Measurements from ENCODE around the gene DOCK2.
"Not testable (repeated sequence)": the region's sequence is repeated elsewhere in the genome, so short reads cannot be mapped to it uniquely, and the experiment has no call there.

Gene DOCK2

GRCh38 chr5:169797577-169797976 lies 160.5 kb downstream of the DOCK2 start:
- no peak for DNase-seq

DNA sequence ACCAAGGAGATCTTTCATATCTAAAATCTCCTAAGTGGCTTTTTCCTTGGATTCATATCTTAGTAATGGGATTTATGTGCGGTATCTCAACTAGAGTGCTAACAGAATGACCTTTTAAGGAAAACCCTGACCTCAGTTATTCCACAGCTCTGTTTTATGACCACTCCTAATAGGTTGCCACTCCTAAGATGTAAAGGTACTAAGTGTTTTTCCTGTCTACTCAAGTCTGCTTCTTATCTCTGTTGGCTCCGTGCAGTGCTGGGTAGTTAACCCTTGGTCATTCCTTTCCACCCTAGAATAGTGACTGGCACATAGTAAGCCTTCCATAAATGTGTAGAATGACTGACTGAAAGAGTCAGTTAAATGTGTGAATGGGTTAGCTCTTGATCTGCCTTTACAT lies 161.4 kb downstream of the DOCK2 start:
- no peak for DNase-seq

DNA sequence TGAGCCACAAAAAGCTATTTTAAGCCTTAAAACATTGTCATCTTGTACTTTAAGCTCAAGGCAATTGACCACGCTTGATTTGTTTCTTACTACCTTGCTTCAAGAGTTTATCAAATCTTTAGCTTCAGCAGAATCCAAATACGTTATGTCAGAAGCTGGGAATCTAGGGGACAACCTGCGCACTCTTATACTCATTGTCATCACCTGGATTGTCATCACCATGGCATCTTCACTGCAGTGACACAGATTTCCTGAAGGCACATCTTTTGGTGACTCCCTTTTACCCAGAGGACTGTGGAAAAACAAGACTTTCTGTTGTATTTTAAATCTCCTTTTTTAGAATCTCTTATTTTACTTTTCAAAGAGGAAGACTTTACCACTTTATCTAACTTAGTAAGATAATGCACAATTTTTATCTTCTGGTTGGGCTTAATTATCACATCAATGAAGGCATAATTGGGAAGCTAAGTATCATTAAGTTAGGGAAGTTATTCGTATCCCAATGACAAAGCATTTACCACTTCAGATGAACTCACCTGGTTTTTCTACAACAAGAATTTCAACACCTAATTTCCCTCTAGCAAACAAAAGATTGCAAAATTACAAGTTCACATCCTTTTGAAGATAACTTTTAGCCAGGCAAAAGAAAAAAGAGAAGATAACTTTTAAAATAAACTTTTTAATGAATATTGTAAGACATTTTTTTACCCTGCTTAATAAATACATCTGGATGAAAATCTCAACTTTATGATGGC lies 162.0 kb downstream of the DOCK2 start:
- no peak for DNase-seq

GRCh38 chr5:169801324-169801777 lies 164.3 kb downstream of the DOCK2 start:
- no peak for DNase-seq

- no peak for DNase-seq
Measured at GRCh38 chr5:169801781-169802180, 164.7 kb downstream of the DOCK2 start.

- DNase-seq, result no peak
Measured at GRCh38 chr5:169803077-169803981, 166.3 kb downstream of the DOCK2 start.

GRCh38 chr5:169804861-169805260 lies 167.8 kb downstream of the DOCK2 start:
- no peak for DNase-seq

DNA sequence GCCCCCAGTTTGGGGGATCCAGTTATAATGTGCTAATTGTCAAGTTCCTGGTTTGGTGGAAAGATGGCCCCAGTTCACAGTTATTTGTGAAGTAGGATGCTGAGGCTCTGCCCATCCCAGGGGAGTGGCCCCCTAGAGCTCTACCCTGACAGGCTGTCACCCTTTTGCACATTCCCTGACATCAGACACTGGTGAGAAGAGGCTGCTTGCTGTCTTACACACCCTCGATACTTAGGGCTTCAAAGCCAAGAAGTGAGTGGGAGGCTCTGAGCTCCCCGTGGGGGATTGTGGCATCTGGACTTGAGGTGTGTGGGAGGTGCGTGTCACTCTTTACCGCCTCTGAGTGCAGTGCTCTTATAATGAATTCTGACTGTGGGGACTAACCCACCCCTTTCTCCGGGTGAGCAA lies 168.5 kb downstream of the DOCK2 start:
- no peak for DNase-seq

- no peak for DNase-seq
Measured at GRCh38 chr5:169805937-169806700, 169.0 kb downstream of the DOCK2 start.

- no peak for DNase-seq
Measured at GRCh38 chr5:169808118-169808581, 171.1 kb downstream of the DOCK2 start.

DNA sequence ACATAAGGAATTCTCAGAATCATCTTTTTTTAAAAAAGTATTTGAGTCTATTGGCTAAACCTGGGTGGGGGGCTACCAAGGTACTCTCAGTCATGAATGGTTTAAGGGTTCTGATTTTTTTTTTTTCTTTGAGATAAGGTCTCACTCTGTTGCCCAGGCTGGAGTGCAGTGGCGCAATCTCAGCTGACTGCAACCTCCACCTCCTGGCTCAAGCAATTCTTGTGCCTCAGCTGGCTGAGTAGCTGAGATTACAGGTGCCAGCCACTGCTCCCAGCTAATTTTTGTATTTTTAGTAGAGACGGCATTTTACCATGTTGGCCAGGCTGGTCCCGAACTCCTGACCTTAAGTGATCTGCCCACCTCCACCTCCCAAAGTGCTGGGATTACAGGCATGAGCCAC lies 171.8 kb downstream of the DOCK2 start:
- not testable (repeated sequence) for DNase-seq

DNA sequence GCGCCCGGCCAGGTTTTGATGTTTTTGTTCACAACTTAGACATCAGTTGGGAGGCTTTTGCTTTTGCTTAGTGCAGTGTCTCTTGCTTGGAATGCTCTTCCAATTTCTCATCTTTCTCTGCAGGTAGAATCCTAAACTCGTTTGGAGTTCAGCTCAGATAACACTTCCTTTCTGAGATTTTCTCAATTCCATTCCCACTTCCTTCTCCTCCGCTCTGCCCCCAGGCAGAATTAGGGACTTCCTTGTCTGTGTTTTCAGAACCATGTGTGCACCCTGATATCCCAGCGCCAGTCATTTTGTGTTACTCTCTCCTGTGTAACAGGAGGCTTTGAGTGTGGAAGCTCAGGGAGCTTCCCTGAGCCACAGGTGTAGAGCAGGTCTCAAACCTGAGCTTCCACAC lies 172.2 kb downstream of the DOCK2 start:
- DNase-seq, result no peak

DNA sequence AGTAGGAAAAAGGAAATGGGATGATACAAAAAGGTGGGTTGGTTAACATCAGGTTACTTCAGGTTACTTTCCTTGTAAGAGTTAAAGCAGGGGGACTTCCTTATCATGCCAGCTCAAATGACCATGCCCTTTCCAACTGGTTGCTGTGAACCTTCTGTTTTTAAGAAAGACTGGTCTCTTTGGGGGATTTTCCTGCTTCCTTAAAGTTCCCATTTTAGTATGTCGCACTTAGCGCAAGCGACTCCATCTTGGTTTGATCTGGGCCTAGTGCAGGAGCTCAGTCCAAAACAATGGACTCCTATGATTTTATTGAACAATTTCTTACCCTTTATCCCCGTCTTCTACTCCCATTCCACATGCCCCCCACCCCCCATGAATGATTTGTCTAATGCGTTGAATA lies 173.4 kb downstream of the DOCK2 start:
- DNase-seq, result no peak

DNA sequence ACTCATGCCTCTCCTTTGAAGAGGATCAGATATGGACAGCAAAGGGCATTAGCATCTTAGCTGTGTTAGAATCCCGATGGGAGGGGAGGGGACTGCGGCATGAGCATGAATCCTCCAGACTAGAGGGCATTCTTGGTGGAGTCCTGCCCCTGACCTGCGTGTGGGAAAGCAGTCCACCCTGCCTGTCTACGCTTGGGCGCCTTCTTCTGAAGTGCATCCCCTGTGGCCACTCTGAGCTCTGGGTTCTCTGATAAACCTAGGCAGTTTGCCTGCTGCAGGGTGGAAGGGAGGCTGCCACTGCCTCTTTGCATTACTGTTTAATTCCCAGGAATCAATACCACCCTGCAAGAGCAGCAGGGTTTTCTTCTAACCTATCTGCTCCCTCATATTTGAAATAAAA lies 173.9 kb downstream of the DOCK2 start:
- DNase-seq, result no peak

DNA sequence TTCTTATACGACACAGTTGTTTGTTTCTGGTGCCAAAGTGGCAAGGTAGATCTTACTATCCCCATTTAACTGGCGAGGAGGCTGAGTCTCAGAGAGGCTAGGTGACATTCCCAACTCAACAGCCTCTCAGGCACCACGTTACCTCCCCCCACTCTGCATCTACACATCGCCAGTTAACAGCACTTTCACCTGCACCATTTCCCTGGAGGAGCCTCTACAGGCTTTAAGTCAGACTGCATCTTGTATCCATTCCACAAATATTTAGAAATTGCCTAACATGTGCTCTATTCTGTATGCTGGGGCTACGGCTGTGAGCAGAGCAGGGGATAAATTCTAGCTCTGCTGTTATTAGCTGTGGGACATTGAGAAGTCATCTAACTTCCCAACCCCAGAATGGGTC lies 174.6 kb downstream of the DOCK2 start:
- no peak for DNase-seq

DNA sequence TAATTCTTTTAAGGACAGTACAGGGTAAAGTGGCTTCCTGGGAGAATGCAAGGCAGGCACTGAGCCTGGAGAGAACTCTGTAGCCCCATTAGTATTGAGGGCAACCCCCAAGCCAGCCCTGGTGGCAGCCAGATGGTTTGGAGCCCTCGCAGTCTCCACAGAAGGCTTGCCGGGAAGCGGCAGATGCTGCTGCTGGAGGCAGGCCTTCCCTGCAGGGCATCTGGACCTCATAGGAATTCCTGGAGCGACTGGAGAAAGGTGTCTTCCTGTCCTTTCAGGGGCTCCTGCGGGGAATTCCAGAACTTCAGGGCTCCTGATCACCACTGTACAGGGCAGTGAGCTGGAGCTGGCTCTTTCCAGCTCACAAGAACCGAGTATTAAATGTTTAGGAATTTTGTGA lies 175.7 kb downstream of the DOCK2 start:
- no peak for DNase-seq

DNA sequence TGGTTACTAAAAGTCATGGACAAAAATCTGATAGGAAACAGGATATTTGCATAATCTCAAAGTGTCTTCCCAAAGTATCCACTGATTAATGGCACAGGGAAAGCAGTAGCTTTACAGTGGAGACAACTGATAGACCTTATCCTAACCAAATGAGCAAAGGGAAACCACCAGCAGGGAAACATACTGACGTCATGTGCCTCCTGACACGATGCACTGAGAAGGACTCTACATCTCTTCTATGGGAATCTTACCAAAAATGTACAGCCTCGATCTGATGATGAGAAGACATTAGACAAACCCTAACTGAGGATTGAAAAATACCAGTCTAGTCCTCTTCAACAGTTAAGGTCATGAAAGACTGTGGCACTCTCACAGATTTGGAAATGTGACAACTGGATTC lies 177.0 kb downstream of the DOCK2 start:
- no peak for DNase-seq

- no peak for DNase-seq
Measured at GRCh38 chr5:169814522-169814921, 177.4 kb downstream of the DOCK2 start.

DNA sequence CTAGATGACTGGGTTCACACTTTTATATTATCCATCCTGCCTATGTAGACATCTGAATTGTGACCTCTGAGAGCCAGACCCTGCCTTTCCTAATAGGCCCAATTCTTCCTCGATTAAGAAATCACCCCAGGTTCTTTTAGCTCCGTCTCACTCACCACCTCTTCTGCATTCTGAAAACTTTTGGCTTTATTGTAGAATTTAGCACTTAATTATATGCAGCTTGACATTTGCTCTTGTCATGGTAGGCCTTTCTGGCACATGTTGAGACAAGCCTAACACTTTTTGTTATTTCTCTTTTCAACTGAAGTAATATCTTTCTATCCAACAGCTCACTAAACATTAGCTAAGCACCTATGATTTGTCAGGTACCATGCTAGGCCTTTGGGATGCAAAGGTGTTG lies 180.0 kb downstream of the DOCK2 start:
- DNase-seq, result no peak

DNA sequence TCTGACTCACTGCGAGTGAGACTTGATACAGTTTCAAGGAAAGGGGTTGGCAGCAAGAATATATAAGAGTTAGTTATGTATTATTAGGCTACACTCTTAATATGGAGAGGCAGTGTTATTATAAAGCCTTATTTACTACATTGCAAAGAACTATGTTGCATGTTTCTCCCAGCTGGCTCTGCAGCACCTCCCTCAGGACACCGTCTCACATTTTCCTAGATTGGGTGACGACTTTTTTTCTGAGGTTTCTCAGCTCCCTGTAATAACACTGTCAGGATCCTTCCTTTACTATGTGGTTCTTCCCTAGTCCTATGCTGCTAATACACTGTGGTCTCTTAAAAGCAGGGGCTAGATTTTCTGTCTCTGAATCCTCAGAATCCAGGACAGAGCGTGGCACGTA lies 189.5 kb downstream of the DOCK2 start:
- DNase-seq, result no peak

DNA sequence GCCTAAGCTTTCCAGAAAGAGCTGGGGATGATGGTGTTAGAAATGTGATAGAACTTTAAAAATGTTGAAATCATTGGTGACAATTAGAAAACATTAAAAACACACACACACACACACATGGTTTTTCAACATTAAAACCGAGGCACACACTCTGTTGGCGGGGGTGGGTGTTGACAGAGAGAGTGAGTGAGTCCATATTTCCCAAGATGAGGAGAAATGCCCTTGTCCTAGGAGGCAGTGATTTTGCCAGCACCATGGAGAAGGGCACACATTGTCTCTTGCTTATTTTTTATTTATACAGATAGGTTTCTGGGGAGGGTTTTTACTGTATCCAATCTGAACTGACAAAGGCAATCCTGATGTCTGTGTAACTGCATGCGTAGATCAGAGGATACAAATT lies 190.7 kb downstream of the DOCK2 start:
- DNase-seq, result no peak

DNA sequence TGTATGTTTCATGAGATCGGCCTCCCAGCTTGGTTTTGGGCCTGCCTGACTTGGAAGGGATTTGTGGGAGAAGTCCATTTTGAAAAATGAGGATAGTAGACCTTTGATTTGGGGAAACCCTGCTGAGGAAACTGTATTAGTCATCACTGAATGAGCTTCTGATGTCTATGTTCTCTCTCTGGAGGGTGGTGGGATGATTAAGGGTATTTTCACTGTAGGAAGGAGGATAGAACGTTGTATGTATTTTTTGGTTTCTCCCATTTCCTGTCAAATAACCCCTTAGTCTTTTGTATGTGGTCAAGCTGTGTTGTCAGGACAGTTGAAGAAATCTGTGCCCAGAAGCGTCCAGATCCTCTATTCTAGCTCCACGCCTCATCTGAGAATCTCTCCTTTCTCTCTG lies 191.3 kb downstream of the DOCK2 start:
- no peak for DNase-seq

DNA sequence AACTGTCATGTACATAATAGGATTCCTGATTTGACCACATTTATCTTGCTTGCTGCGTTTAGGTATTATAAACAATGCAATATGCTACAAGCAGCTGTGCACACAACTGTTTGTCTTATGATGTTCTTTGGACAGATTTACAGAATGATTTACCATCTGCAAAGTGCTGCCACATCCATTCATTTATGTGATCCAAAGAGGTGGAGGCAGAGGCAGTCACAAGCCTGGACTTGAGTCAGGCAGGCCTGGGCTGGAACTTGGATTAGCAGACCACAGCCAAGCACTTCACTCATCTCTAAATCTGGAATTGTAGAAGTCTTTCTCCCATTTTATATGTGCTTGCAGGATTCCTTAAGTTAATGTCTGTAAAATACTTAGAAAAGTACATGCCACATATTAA lies 194.3 kb downstream of the DOCK2 start:
- DNase-seq, result no peak
